HepG2 (cell line): ENCODE results near the gene BMF. TPM values are rescaled to one million over a fixed set of nuclear protein-coding genes. Genes with fewer than 3 reads are reported as not detected.

Experiments used
- ATF2 ChIP-seq: sonication (generic); formaldehyde crosslinking; IDR thresholded peaks from 2 replicates; pipeline ENCODE4 v1.4.0; 2020; ENCODE audit warnings: missing genetic modification reagents
- BHLHE40 ChIP-seq: IDR thresholded peaks from 2 replicates; pipeline ENCODE4 v1.6.1; 2011; ENCODE audit warnings: low read length, improper control_type of control experiment
- EEA1 ChIP-seq: sonication (generic); formaldehyde crosslinking; IDR thresholded peaks from 2 replicates; pipeline ENCODE4 v1.5.1; 2020; ENCODE audit warnings: mild to moderate bottlenecking, missing genetic modification reagents, borderline replicate concordance
- ESRRA ChIP-seq: sonication (generic); formaldehyde crosslinking; IDR thresholded peaks from 2 replicates; pipeline ENCODE4 v1.5.1; 2020; ENCODE audit warnings: mild to moderate bottlenecking, low read depth, missing genetic modification reagents
- HMG20A ChIP-seq: IDR thresholded peaks from 2 replicates; pipeline ENCODE4 v1.6.1; 2016; ENCODE audit warnings: borderline replicate concordance
- HMGXB4 ChIP-seq, 2 experiments: sonication (generic) in 1 of 2; formaldehyde crosslinking in 1 of 2; IDR thresholded peaks; 2 replicates each; pipeline versions ENCODE4 v1.4.0 to v1.6.1; 2018 to 2020; ENCODE audit warnings: missing genetic modification reagents in 2 of 2, borderline replicate concordance in 1 of 2, low read depth in 1 of 2, mild to moderate bottlenecking in 1 of 2, missing biosample characterization in 1 of 2
- HNF1B ChIP-seq: sonication (generic); formaldehyde crosslinking; IDR thresholded peaks from 2 replicates; pipeline ENCODE4 v1.5.1; 2020; ENCODE audit warnings: mild to moderate bottlenecking, moderate library complexity, missing genetic modification reagents
- HOMEZ ChIP-seq: IDR thresholded peaks from 2 replicates; pipeline ENCODE4 v1.6.1; 2016; ENCODE audit warnings: low read depth
- NFRKB ChIP-seq: fragments of 450-650 bp; IDR thresholded peaks from 2 replicates; pipeline ENCODE4 v1.6.1; 2017
- PAF1 ChIP-seq: IDR thresholded peaks from 2 replicates; pipeline ENCODE4 v1.6.1; 2016; ENCODE audit warnings: missing genetic modification reagents, missing compliant biosample characterization
- TOE1 ChIP-seq: sonication (generic); formaldehyde crosslinking; IDR thresholded peaks from 2 replicates; pipeline ENCODE4 v1.4.0; 2020; ENCODE audit warnings: mild to moderate bottlenecking, missing genetic modification reagents
- ZBTB25 ChIP-seq: IDR thresholded peaks from 2 replicates; pipeline ENCODE4 v1.6.1; 2018; ENCODE audit warnings: missing genetic modification reagents
- ZBTB34 ChIP-seq: sonication (generic); formaldehyde crosslinking; IDR thresholded peaks from 2 replicates; pipeline ENCODE4 v1.8.0; 2022; ENCODE audit warnings: mild to moderate bottlenecking, missing genetic modification reagents
- ZNF276 ChIP-seq: sonication (generic); formaldehyde crosslinking; IDR thresholded peaks from 2 replicates; pipeline ENCODE4 v1.4.0; 2020; ENCODE audit warnings: mild to moderate bottlenecking, low read depth, missing genetic modification reagents
- ZNF550 ChIP-seq: sonication (generic); formaldehyde crosslinking; IDR thresholded peaks from 2 replicates; pipeline ENCODE4 v1.4.0; 2020; ENCODE audit warnings: mild to moderate bottlenecking, missing genetic modification reagents, borderline replicate concordance
- ZNF782 ChIP-seq: sonication (generic); formaldehyde crosslinking; IDR thresholded peaks from 2 replicates; pipeline ENCODE4 v1.4.0; 2020; ENCODE audit warnings: missing genetic modification reagents, mild to moderate bottlenecking, borderline replicate concordance
- ZNF879 ChIP-seq: sonication (generic); formaldehyde crosslinking; IDR thresholded peaks from 2 replicates; pipeline ENCODE4 v1.8.1; 2023; ENCODE audit warnings: missing genetic modification reagents
- polyA plus RNA-seq, 8 experiments: library from polyadenylated mRNA; depleted of rRNA in 3 of 8; stranded (reverse) in 7 of 8; unstranded in 1 of 8; fragments of >200 nt; fragmentation: Illumina TruSeq in 4 of 8; extraction: Trizol in 4 of 8; gene quantifications; 2 replicates each; pipeline versions ENCODE4 v1.2.1 to v1.2.3, GENCODE V29; 2011 to 2016; ENCODE audit warnings: low read depth in 4 of 8, missing spikeins in 1 of 8, mixed read lengths in 1 of 8; ENCODE audit not compliant: insufficient read depth in 1 of 8
- total RNA-seq, 5 experiments: library from RNA; depleted of rRNA; stranded (reverse); fragments of >200 nt; fragmentation: Illumina TruSeq; extraction: Trizol; gene quantifications; 2 replicates each; pipeline ENCODE4 v1.2.3, GENCODE V29; 2016; ENCODE audit warnings: low read depth in 1 of 5

Gene BMF
- total and polyA plus RNA-seq, 2 of the 13 experiments (the other 11 are each of a cell fraction or from before 2014, with no cell fraction given), result 8.7 to 15.9 TPM

GRCh38 chr15:40115670-40116093 is 7.0 kb upstream of the BMF start (continued):
- TF ChIP-seq HOMEZ (CRISPR knock-in tag) (no peak), HMGXB4 (CRISPR knock-in tag; IDR thresholded peaks at IDR 0.05; ENCODE audit: borderline replicate concordance in 1 of 2, low read depth in 1 of 2) (no peak), ZBTB34 (CRISPR knock-in tag) (no peak), ATF2 (CRISPR knock-in tag) (peak; percentile 89), TOE1 (no peak), HMG20A (CRISPR knock-in tag) (peak; percentile 59; the same call in 1 of the 2 replicates), ZNF276 (CRISPR knock-in tag) (no peak), ZBTB25 (CRISPR knock-in tag) (no peak), ZNF550 (no peak), ESRRA (CRISPR knock-in tag) (no peak), NFRKB (no peak), EEA1 (CRISPR knock-in tag) (no peak), ZNF879 (CRISPR knock-in tag) (no peak), BHLHE40 (no peak), ZNF782 (CRISPR knock-in tag) (no peak), PAF1 (CRISPR knock-in tag) (no peak), HNF1B (CRISPR knock-in tag) (0 out of 2 replicates have a peak, but pooled peaks have one; percentile 55)
